ENCODE data around the gene NEK8. TPM values are rescaled to one million over a fixed set of nuclear protein-coding genes. Genes with fewer than 3 reads are reported as not detected.

NEK8 gene
- total and polyA plus RNA-seq, 2 of the 8 experiments (the other 6 are each of a cell fraction or from before 2014, with no cell fraction given), result 14.9 to 23.3 TPM

DNA sequence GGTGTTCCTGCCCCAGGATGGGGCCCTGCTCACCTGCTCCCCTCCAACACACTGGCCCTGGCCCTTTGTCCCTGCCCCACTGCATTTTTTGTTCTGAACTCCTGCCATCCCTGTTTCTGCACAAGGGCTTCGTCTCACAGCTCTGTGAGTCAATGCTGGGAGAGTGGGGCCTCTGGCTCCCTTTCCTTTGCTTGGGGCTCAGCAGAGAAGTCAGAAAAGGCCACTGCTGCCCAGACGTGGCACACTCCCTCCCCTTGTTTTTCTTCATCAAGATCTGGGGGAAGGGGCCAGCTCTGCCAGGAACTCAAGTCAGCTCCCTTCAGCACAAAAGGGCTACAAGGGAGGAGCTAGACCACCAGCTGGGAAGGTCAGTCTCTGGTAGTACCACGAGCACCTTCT is 25.8 kb upstream of the NEK8 start (continued):
- TF ChIP-seq, protein P1, sequence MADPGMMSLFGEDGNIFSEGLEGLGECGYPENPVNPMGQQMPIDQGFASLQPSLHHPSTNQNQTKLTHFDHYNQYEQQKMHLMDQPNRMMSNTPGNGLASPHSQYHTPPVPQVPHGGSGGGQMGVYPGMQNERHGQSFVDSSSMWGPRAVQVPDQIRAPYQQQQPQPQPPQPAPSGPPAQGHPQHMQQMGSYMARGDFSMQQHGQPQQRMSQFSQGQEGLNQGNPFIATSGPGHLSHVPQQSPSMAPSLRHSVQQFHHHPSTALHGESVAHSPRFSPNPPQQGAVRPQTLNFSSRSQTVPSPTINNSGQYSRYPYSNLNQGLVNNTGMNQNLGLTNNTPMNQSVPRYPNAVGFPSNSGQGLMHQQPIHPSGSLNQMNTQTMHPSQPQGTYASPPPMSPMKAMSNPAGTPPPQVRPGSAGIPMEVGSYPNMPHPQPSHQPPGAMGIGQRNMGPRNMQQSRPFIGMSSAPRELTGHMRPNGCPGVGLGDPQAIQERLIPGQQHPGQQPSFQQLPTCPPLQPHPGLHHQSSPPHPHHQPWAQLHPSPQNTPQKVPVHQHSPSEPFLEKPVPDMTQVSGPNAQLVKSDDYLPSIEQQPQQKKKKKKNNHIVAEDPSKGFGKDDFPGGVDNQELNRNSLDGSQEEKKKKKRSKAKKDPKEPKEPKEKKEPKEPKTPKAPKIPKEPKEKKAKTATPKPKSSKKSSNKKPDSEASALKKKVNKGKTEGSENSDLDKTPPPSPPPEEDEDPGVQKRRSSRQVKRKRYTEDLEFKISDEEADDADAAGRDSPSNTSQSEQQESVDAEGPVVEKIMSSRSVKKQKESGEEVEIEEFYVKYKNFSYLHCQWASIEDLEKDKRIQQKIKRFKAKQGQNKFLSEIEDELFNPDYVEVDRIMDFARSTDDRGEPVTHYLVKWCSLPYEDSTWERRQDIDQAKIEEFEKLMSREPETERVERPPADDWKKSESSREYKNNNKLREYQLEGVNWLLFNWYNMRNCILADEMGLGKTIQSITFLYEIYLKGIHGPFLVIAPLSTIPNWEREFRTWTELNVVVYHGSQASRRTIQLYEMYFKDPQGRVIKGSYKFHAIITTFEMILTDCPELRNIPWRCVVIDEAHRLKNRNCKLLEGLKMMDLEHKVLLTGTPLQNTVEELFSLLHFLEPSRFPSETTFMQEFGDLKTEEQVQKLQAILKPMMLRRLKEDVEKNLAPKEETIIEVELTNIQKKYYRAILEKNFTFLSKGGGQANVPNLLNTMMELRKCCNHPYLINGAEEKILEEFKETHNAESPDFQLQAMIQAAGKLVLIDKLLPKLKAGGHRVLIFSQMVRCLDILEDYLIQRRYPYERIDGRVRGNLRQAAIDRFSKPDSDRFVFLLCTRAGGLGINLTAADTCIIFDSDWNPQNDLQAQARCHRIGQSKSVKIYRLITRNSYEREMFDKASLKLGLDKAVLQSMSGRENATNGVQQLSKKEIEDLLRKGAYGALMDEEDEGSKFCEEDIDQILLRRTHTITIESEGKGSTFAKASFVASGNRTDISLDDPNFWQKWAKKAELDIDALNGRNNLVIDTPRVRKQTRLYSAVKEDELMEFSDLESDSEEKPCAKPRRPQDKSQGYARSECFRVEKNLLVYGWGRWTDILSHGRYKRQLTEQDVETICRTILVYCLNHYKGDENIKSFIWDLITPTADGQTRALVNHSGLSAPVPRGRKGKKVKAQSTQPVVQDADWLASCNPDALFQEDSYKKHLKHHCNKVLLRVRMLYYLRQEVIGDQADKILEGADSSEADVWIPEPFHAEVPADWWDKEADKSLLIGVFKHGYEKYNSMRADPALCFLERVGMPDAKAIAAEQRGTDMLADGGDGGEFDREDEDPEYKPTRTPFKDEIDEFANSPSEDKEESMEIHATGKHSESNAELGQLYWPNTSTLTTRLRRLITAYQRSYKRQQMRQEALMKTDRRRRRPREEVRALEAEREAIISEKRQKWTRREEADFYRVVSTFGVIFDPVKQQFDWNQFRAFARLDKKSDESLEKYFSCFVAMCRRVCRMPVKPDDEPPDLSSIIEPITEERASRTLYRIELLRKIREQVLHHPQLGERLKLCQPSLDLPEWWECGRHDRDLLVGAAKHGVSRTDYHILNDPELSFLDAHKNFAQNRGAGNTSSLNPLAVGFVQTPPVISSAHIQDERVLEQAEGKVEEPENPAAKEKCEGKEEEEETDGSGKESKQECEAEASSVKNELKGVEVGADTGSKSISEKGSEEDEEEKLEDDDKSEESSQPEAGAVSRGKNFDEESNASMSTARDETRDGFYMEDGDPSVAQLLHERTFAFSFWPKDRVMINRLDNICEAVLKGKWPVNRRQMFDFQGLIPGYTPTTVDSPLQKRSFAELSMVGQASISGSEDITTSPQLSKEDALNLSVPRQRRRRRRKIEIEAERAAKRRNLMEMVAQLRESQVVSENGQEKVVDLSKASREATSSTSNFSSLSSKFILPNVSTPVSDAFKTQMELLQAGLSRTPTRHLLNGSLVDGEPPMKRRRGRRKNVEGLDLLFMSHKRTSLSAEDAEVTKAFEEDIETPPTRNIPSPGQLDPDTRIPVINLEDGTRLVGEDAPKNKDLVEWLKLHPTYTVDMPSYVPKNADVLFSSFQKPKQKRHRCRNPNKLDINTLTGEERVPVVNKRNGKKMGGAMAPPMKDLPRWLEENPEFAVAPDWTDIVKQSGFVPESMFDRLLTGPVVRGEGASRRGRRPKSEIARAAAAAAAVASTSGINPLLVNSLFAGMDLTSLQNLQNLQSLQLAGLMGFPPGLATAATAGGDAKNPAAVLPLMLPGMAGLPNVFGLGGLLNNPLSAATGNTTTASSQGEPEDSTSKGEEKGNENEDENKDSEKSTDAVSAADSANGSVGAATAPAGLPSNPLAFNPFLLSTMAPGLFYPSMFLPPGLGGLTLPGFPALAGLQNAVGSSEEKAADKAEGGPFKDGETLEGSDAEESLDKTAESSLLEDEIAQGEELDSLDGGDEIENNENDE (IDR thresholded peaks at IDR 0.05; ENCODE audit: insufficient replicate concordance, low read length), result no peak
- TF ChIP-seq BCL11A (IDR thresholded peaks at IDR 0.05; ENCODE audit: low read depth in 2 of 2, low read length in 2 of 2) (no peak), CEBPB (IDR thresholded peaks at IDR 0.05; ENCODE audit: low read depth, low read length) (no peak), SP4 (IDR thresholded peaks at IDR 0.05; ENCODE audit: low read length) (no peak), FOSL1 (IDR thresholded peaks at IDR 0.05; ENCODE audit: insufficient read depth, low read depth, low read length) (no peak), JUND (IDR thresholded peaks at IDR 0.05; ENCODE audit: low read length) (no peak), RBBP5 (IDR thresholded peaks at IDR 0.05; ENCODE audit: borderline replicate concordance, low read depth, low read length) (no peak), CBX5 (IDR thresholded peaks at IDR 0.05; ENCODE audit: low read depth, low read length) (no peak), SIRT6 (IDR thresholded peaks at IDR 0.05; ENCODE audit: low read length) (no peak), RFX5 (IDR thresholded peaks at IDR 0.05; ENCODE audit: borderline replicate concordance, low read depth, low read length) (no peak), SUZ12 (IDR thresholded peaks at IDR 0.05; ENCODE audit: low read length) (no peak), POLR2AphosphoS5 (IDR thresholded peaks at IDR 0.05; ENCODE audit: low read depth, low read length) (no peak)
- TF ChIP-seq, protein P2, sequence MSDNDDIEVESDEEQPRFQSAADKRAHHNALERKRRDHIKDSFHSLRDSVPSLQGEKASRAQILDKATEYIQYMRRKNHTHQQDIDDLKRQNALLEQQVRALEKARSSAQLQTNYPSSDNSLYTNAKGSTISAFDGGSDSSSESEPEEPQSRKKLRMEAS (IDR thresholded peaks at IDR 0.05), result no peak
